Effector memory CD4-positive, alpha-beta T cell (primary cell): Measurements from ENCODE around the gene GRID1.

Experiments used
- DNase-seq, 3 donors: peaks; one replicate each; pipeline ENCODE4 v3.0.0-alpha.2; 2020
- H3K27ac ChIP-seq: 2 replicates; pipeline ENCODE4 v1.7.0; 2013; ENCODE audit warnings: mild to moderate bottlenecking, low read length, moderate library complexity; ENCODE audit not compliant: insufficient read depth, poor library complexity, severe bottlenecking
- H3K27me3 ChIP-seq: replicated peaks from 2 replicates; pipeline ENCODE4 v1.7.0; 2013; ENCODE audit warnings: mild to moderate bottlenecking, low read length; ENCODE audit not compliant: insufficient read depth, control insufficient read depth, poor library complexity, severe bottlenecking
- H3K36me3 ChIP-seq: 2 replicates; pipeline ENCODE4 v1.7.0; 2013; ENCODE audit warnings: mild to moderate bottlenecking, low read length, moderate library complexity; ENCODE audit not compliant: control insufficient read depth, insufficient read depth
- H3K4me1 ChIP-seq: 2 replicates; pipeline ENCODE4 v1.7.0; 2013; ENCODE audit warnings: low read length, mild to moderate bottlenecking; ENCODE audit not compliant: control insufficient read depth, insufficient read depth, poor library complexity, severe bottlenecking
- H3K4me3 ChIP-seq: 2 replicates; pipeline ENCODE4 v1.7.0; 2013; ENCODE audit warnings: low read length, low read depth, mild to moderate bottlenecking; ENCODE audit not compliant: insufficient read depth, poor library complexity, severe bottlenecking
- H3K9me3 ChIP-seq: 2 replicates; pipeline ENCODE4 v1.7.0; 2013; ENCODE audit warnings: mild to moderate bottlenecking, low read length, moderate library complexity; ENCODE audit not compliant: control insufficient read depth

GRID1 gene

GRCh38 chr10:86305521-86305920, 61.1 kb downstream of the GRID1 start:
- no peak overlapping the region for H3K27ac ChIP-seq
- no peaks in the 10 kb centered on the region for H3K4me1 ChIP-seq

GRCh38 chr10:86304436-86304835, 62.2 kb downstream of the GRID1 start:
- H3K27ac ChIP-seq: no peak overlapping the region
- peaks cover 4% of the 10 kb centered on the region for H3K27me3 ChIP-seq
- no peak for DNase-seq
- no peaks in the 10 kb centered on the region for H3K36me3 ChIP-seq
- H3K9me3 ChIP-seq: no peaks in the 10 kb centered on the region
- no peak overlapping the region for H3K4me3 ChIP-seq
- no peaks in the 10 kb centered on the region for H3K4me1 ChIP-seq

More at GRCh38 chr10:86305521-86305920, 61.1 kb downstream of the GRID1 start:
- Histone ChIP-seq H3K27me3 (peaks cover 4% of the 10 kb centered on the region), H3K36me3 (no peaks in the 10 kb centered on the region), H3K9me3 (no peaks in the 10 kb centered on the region), H3K4me3 (no peak overlapping the region)
- DNase-seq: no peak

- no peaks in the 10 kb centered on the region for H3K36me3 ChIP-seq
- H3K4me3 ChIP-seq: no peak overlapping the region
- no peaks in the 10 kb centered on the region for H3K4me1 ChIP-seq
- DNase-seq: no peak
- no peaks in the 10 kb centered on the region for H3K9me3 ChIP-seq
- H3K27ac ChIP-seq: no peak overlapping the region
- H3K27me3 ChIP-seq: peaks cover 4% of the 10 kb centered on the region
These were observed 63.0 kb downstream of the GRID1 start for GRCh38 chr10:86303626-86304025.

DNA sequence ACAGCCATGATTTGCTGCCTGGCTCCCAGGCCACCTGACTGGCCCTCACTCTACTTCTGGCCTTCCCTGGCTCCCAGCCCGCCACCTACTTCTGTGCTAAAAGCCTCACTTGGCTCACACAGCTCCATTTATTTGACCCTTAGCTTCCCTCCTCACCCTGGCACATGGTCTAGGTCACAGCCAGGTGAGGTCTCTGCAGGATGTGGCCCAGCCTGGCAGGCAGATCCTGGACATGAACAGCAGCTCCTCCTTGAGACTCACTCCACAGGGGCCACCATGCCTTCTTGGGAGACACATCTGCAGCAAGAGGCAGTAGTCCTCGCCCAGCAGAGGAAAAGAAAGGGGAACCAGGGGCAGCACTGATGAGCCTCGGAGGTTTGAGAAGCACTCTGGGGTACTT, 64.6 kb downstream of the GRID1 start:
- no peak overlapping the region for H3K4me3 ChIP-seq

DNA sequence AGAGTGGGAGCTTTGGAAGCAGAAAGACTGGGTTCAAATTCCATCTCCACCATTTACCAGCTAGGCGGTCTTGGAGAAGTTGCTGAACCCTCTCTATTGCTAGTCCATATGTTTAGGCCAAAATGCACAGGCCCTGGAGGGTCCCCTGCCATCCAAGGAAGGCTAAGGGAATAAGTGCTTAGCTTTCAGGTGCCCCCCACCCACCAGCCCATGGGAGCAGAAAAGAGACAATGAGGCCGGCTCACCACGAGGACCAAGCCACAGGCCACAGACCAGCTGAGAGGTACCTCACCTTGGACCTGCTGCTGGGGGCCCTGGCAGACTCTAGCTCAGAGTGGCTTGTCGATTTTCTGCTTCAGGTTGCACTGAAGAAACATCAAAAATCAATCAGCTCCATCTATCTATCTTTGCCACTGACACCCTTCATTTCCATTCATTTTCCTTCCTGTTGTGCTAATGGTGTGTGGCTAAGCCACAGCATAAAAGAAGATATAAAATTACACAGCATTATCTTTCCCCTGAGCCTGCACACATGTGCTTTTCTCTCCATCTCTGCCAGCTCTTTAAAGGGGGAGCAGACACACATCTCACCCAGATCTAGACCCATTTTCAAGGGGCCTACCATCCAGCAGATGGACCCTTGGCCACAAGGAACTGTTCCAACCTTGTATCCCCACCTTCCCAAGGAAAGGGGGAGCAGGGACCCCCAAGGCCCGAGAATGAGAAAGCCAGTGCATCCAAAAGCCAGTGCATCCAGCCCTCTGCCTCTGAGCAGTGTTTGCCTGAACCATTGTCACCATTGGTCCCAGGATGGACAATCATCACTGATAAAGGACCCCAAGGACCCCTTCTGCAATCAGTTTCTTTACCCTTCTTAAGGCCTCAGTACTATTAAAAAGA, 65.4 kb downstream of the GRID1 start:
- no peak overlapping the region for H3K27ac ChIP-seq
- H3K9me3 ChIP-seq: no peaks in the 10 kb centered on the region
- peaks cover 2% of the 10 kb centered on the region for H3K27me3 ChIP-seq
- H3K36me3 ChIP-seq: no peaks in the 10 kb centered on the region
- H3K4me3 ChIP-seq: no peak overlapping the region
- H3K4me1 ChIP-seq: no peaks in the 10 kb centered on the region
- DNase-seq: no peak

More for the DNA sequence above, 64.6 kb downstream of the GRID1 start:
- no peak for DNase-seq
- Histone ChIP-seq H3K9me3 (no peaks in the 10 kb centered on the region), H3K4me1 (no peaks in the 10 kb centered on the region), H3K36me3 (no peaks in the 10 kb centered on the region), H3K27me3 (peaks cover 4% of the 10 kb centered on the region), H3K27ac (no peak overlapping the region)

DNA sequence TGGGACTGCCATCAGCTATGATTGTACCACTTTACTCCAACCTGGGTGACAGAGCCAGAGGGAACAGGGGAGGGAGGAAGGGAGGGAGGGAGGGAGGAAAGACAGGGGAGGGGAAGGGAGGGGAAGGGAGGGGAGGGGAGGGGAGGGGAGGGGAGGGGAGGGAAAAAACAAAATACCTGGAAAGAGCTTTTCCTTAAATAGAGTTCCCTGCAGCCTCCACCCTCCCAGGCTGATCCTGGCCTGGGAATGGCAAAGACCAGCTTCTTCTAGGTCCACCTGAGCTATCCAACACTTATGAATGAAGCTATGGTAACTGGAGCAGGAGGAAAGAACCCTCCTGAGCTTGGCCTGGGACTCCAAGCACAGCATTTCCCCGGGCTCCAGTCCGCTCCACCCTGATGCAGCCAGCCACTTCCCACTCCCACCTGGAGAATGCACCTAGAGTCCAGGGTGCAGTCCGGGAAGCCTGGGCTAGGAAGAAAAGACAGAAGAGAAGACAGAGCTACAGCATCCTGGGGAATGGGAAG, 66.1 kb downstream of the GRID1 start:
- H3K9me3 ChIP-seq: no peaks in the 10 kb centered on the region
- no peaks in the 10 kb centered on the region for H3K27me3 ChIP-seq
- H3K27ac ChIP-seq: no peak overlapping the region
- H3K4me1 ChIP-seq: no peaks in the 10 kb centered on the region
- no peak for DNase-seq
- no peaks in the 10 kb centered on the region for H3K36me3 ChIP-seq
- H3K4me3 ChIP-seq: no peak overlapping the region

GRCh38 chr10:86299562-86299961, 67.0 kb downstream of the GRID1 start:
- Histone ChIP-seq H3K36me3 (no peaks in the 10 kb centered on the region), H3K4me3 (no peak overlapping the region), H3K9me3 (no peaks in the 10 kb centered on the region), H3K27ac (no peak overlapping the region), H3K4me1 (no peaks in the 10 kb centered on the region), H3K27me3 (no peaks in the 10 kb centered on the region)
- DNase-seq: no peak

DNA sequence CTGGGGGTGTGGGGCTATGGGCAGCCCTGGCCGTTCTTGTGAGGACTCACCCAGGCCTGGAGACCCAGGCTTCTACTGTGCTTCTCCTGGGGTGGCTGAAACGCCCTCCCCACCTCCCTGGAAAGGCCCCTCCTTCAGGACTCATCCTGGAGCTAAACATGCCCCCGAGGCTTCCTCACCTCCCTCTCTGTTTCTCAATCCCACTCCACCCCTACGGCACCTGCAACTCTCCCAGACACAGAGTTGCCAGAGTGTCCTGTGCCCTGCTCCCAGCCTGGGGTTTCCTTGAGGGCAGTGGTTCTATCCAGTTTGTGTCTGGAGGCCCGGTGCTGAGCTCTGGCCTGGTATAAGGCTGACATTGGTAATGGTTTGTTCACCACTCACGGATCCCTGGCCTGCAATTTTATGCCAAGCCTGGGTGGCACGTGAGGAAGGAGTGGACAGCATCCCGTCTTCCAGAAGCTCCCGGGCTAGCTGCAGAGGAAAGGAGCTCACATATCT, 68.0 kb downstream of the GRID1 start:
- no peak overlapping the region for H3K27ac ChIP-seq
- H3K27me3 ChIP-seq: no peaks in the 10 kb centered on the region
- no peak overlapping the region for H3K4me3 ChIP-seq
- no peaks in the 10 kb centered on the region for H3K36me3 ChIP-seq
- no peaks in the 10 kb centered on the region for H3K9me3 ChIP-seq
- H3K4me1 ChIP-seq: no peaks in the 10 kb centered on the region
- DNase-seq: no peak

DNA sequence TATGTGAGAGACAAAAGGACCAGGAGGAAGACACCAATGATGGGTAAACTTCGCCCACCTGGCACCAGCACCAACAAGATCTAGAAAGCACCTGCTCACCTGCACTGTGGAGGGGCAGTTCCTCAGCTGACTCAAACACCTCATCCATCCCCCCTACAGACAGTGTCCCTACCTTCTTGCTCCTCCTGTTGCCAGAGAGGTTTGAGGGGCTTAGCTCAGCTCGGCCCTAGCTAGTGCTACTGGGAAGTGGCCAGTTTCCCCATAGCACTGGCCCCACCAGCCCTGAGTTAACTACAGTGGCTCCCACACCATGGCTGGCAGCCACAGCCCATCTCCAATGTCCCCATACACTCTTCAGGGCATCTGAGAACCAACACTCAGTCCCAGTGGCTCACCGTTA, 70.8 kb downstream of the GRID1 start:
- H3K4me3 ChIP-seq: no peak overlapping the region
- no peak for DNase-seq
- H3K4me1 ChIP-seq: no peaks in the 10 kb centered on the region
- no peaks in the 10 kb centered on the region for H3K36me3 ChIP-seq
- H3K27me3 ChIP-seq: no peaks in the 10 kb centered on the region
- no peaks in the 10 kb centered on the region for H3K9me3 ChIP-seq
- H3K27ac ChIP-seq: no peak overlapping the region

GRCh38 chr10:86295351-86295750, 71.2 kb downstream of the GRID1 start:
- Histone ChIP-seq H3K4me3 (no peak overlapping the region), H3K4me1 (no peaks in the 10 kb centered on the region), H3K9me3 (no peaks in the 10 kb centered on the region), H3K36me3 (no peaks in the 10 kb centered on the region), H3K27ac (no peak overlapping the region), H3K27me3 (no peaks in the 10 kb centered on the region)
- no peak for DNase-seq
